ENCODE results near the gene MPDZ.

The MPDZ gene, protein sequence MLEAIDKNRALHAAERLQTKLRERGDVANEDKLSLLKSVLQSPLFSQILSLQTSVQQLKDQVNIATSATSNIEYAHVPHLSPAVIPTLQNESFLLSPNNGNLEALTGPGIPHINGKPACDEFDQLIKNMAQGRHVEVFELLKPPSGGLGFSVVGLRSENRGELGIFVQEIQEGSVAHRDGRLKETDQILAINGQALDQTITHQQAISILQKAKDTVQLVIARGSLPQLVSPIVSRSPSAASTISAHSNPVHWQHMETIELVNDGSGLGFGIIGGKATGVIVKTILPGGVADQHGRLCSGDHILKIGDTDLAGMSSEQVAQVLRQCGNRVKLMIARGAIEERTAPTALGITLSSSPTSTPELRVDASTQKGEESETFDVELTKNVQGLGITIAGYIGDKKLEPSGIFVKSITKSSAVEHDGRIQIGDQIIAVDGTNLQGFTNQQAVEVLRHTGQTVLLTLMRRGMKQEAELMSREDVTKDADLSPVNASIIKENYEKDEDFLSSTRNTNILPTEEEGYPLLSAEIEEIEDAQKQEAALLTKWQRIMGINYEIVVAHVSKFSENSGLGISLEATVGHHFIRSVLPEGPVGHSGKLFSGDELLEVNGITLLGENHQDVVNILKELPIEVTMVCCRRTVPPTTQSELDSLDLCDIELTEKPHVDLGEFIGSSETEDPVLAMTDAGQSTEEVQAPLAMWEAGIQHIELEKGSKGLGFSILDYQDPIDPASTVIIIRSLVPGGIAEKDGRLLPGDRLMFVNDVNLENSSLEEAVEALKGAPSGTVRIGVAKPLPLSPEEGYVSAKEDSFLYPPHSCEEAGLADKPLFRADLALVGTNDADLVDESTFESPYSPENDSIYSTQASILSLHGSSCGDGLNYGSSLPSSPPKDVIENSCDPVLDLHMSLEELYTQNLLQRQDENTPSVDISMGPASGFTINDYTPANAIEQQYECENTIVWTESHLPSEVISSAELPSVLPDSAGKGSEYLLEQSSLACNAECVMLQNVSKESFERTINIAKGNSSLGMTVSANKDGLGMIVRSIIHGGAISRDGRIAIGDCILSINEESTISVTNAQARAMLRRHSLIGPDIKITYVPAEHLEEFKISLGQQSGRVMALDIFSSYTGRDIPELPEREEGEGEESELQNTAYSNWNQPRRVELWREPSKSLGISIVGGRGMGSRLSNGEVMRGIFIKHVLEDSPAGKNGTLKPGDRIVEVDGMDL (N-terminal part only)

DNA sequence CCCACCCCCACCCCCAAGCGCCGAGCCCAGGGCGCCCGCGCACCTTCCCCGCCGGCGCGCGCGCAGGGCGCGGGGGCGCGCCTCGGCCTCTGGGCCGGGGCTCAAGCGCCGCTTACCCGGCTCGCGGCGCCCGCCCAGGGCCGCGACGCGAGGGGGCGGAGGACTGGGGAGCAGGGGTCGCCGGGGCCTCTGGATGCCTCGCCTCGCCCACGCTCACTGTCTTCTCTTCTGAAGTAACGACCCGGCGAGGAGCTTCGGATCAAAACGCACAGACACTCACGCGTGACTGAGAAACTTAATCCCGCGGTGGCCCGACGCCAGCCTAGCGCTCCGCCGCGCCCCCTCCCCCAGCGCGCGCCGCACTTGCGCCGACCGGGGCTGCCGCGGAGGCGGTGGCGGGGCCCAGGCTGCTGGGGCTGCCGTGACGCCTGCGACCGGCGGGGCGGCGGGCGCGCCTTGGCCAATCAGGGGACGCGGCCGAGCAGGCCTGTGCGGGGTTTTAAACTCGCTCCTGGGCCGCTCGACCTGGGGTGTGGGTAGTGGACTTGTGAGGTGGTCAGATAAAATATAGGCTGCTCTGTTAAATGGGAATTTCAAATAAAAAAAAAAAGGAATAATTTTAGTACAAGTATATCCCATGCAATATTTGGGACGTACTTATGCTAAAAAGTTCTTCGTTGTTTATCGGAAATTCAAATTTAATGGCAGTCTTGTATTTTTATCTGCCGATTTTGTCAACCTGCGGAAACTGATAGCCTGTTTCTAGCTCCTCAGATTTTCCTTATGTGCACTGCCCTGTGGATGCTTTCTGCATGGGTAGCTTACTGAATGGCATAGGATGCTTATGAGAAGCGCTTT, at the start of gene MPDZ:
MPDZ (minus strand) TSS at position 409 of the 858 bp plus-strand sequence. CDS start 29,377 bp downstream, outside the sequence.
- DNase-seq: peak; percentile 71

DNA sequence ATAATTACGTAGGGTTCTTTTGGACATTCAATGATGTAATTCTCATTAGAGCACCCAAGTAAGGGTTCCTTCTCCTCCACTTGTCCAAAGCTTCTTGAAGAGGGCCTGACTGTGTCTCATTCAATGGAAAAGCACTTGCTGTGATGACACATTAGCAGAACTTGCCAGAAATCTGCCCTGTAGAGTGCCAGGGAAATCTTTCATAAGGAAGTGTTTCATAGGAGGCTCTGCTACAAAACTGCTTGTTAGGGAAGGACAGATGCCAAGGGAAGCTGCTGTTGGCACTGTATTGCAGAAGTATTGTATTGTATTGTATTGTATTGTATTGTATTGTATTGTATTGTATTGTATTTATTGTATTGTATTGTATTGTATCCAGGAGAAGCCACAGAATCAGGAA, 45.5 kb upstream of the MPDZ start:
- no peak for DNase-seq

DNA sequence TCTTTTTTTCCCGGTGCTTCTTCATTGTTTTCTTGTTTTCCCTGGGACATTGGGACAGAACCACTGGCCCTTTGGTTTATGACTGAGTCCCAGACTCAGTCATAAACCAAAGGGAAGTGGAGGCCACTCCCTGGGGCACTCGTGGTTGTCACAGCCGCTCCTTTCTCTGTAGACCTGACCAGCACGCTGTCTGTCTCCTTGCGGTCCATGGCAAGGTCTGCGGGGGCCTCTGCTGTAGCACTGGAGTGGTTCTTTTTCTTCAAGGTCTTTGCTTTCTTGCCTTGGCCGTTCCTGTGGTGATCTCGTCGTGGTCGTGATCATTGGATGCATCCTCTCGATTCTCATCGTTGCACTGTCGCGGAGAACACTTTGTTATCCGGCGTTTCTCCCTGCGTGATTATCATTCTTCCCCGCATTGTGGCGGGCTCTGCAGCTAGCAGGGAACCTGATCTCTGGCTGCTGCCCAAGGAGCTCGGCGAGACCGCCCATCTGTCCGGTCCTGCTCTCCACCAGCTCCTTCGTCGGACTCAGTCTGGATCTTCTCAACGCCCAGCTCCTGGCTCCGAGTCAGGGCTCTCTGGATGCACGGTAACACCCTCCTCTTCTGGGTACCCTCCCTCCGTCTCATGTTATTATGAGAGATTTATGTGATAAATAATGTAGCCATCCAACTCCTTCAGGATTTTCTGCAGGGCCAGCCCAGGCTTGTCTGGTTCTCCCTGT, 43.5 kb upstream of the MPDZ start:
- DNase-seq: no peak

DNA sequence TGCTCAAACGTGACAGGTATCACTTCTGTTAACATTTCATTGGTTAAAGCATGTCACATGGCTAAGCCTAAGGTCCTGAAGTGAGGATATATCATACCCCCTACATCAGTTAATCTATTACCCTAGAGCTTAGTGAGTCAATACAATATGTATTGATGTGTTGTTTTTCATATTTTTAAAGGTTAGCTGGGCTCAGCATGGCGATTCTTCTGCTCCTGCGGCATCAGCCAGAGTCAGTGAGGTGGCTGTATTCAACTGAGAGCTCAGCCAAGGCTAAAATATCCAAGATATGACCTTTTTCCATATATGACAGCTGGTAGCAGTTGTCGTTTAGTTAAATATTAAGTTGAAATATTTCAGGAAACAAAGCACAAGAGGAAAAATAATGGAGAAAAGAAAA, 38.5 kb upstream of the MPDZ start:
- no peak for DNase-seq

DNA sequence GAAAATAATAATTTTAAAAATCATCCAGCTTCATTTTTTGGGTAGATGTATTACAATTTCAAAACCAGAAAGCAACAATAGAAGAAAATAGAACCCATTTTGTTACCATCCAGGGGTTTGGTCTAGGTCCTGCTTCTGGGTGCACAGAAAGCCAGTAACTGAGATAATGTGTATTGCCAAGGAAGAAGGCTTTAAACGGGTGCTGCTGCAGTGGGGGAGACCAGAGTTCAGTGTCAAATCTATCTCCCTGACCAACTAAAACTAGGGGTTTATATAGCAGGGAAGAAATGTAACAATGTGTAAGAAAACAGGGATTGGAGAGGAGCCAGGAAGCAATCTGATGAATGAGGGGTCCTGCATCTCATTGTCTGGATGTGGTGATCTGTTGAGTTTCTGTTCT, 17.5 kb upstream of the MPDZ start:
- DNase-seq: no peak

DNA sequence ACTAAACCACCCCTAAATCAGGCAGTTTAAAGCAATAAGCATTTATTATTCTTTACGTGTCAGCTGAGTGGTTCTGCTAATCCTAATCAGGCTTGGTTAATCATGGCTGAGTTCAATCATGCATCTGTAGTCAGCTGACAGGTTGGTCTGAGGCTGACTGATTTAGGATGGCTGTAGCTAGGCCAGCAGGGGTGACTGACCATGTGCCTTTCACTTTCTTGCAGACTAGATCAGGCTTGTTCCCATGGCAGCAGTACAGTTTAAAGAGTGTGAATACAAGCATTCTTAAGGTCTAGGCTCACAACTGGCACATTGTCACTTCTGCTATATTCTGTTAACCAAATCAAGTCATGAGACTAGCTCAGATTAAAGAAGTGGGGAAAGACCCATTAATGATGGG, 16.1 kb upstream of the MPDZ start:
- DNase-seq: no peak

DNA sequence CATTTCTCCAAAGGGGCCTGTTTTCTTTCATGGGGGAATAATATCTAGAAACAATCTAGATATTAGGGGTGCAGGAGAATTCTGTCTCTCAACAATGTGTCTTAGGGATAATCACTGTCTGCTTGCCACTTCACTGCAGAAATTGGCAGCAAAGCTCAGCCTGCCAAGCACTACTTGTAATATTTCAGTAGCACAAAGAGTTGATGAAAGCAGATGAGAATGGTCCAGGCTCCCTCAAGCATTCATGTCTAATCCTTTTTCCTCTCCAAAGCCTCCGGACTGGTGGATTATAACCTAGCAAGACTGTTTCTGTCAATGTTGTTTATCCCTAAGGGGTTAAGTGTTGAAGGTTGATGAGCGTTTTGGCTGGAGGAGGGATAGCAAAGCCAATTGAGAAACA, 13.3 kb upstream of the MPDZ start:
- no peak for DNase-seq

DNA sequence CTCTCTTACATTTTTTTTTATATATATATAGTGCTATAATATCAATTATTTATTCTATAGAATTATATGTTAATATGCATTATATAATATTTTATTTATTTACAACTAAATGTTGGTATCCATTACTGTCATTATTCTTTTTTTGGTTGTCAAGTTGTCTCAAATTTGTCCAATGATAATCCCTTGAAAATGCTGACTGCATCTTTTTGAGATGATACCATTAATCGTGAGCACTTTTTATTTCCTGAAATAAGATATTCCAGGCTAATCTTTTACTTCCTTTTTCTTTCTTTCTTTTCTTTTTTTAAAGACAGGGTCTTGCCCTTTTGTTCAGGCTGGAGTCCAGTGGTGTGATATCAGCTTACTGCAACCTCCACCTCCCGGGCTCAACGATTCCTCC, 12.7 kb upstream of the MPDZ start:
- DNase-seq: no peak

DNA sequence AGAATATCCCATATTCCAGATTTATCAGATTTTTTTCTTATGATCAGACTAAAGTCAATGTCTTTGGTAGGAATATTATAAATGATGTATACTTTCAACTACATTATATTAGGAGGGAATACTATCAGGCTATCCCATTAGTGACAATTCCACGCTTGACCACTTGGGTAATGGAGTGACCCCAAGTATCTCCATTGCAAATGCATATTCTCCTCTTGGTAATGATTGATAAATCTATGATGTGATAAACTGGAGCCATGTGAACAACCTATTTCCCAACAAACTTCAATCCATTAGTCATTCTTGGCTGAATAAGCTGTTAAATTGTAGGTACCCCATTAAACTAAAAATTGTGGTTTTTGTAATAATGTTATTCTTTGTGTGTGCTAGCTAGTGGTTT, 12.2 kb upstream of the MPDZ start:
- DNase-seq: no peak

DNA sequence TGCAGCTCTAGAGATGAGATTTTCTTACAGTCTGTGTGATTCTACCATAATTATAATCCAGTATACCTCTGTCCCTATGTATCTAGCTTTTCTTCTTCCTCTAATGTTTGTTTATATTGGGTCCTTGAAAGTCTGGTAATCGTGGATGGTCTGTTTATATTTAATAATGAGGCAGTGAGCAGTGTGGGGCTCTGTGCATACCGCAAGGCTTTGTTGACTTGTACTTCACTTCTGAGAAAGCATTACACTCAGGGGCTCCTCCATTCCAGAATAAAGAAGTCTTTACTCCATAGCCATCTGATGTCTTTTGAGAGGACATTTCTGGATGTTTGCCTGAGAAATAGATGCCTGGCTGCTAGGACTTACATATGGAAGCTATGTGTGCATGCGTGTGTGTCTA, 4.5 kb upstream of the MPDZ start:
- no peak for DNase-seq

DNA sequence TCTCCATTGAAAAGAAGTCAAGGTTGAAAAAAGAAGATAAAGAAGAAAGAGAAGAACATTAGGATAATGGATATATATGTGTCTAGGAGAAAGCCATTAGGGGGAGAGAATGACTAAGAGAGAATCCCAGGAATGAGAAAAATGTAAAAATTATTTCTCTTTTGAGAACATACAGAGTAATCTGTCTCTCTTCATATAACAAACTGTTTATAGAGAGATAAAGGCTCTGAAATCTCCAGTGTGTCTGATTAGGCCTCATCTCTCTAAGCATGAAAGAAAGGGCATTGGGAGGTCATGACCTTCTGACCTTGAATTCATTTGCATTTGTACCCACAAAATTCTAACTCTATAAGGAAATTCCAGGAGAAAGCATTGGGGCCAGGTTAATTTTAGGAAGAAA, 3.5 kb upstream of the MPDZ start:
- DNase-seq: no peak

DNA sequence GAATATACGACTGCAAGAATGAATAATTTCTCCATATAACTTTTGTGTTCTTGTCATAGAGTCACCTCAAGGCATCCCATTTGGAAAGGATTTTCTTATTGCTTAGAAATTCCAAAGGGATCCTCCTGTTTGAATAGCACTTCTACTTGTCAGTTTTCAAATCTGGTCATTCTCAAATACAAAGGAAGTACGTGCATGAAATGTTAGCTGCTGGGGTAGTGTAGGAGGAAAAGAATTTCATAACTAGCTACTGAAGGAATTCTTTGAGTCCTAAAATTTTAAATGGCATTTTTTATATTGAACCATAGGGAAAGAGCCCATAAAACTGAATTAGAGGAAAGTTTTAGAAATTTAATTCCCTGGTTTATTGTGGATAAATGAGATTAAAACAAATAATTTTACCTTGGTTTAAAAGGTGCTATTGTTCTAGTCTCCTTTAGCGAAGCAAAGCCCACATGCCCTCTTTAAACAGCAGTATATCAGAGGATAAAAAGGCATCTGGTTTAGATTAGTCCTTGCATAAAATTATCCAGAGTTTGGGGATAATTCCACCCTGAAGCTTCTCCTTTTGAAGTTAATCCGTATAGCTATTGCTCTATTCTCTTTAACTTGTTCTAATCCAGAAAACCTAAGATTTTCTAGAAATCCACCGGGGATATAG, 2.0 kb upstream of the MPDZ start:
- DNase-seq: no peak

DNA sequence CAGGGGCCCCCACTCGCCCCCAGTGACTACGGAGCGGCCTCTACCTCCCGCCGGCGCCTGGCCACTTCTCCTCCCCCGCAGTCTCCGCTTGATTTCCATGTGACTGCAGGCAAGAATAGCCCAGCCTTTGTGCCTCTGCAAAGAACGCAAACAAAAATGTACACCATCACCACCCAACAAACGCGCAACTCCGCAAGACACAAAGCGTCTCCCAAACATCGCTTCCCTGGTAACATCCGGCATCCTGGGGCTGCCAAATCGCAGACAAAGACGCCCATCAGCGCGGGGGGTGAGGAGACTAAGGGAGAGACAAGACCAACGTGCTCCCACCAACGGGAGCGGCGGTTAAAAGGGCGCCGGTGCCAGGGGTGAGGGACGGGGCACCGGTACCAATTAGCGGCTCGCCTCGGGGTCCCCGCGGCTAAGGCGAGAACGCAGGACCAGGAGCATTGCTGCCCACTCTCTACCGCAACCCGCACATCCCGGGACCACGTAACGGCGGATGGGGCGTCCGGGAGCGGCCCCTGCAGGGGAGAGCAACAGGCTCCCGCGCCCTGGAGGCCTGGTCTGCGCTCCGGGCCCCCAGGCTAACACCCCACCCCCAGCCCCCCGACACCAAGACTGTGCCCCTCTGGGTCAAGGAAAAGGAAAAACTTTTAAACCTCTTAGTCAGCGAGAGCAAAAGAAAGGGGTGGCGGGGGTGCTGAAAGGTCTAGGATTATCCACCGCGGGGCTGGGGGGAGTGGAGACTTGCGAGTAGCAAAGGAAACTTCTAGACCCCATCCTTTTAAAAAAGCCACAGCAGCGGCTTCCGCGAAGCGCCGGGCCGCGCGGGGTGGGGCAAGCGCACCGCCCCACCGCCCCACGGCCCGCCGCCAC, 885 bp downstream of the MPDZ start:
- peak; percentile 53 for DNase-seq

DNA sequence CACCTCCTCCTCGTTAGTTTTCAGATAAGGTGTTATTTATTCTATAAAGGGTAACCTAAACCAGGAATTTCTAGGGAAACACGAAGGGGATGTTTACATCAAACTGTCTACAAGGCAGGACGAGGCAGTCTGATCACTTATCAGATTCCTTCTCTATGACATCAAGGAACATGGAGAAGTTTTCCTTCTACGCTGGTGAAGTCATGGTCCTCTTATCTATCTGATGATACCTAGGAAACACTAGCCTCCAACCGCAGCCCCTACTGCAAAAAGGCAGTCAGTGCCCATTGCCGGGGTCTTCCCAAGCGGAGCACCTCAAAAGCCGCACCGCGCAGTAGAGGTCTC, 1.5 kb downstream of the MPDZ start:
- DNase-seq: no peak

DNA sequence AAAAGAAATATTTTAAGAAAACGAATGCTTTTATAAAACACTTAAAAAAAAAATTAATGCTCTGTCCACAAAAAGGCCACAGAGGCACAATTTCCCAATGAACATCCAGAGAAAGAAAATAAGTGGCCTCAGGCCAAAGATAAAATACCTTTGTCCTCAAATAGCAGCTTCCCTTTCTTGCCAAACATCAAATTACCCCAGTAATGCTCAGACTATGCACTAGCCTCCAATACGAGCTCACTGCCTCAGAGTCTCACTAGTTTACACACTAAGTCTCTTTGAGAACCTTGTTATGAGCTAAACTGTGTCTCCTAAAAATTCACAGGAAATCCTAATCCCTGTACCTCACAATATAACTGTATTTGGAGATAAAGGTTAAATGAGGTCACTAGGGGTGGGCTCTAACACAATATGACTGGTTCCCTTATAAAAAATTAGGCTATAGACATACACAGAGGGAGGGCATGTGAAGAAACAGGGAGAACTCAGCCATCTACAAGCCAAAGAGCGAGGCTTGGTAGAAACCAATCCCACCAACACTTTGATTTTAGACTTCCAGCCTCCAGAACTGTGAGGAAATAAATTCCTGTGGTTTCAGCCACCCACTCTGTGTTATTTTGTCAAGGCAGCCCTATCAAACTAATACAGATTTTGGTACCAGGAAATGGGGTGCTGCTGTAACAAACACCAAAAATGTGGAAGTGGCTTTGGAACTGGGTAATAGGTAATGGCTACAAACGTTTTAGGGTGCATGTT, 4.4 kb downstream of the MPDZ start:
- DNase-seq: no peak

DNA sequence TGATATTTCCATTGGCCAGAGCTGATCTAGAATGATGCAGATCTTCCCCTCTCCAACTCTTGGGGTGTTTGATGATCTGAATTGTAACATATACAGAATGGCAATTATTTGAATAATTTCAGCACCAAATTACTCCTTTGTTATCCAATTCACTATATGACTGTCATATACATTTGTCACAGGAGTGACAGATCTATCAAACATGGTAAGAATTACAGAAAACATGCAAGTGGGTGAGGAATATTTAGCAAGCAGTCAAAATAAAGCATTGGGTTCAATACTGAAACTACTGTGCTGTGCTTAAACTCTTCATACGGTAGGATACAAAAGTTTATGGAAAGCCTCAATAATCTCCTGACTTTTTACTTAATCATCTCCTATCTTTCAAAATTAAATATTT, 8.8 kb downstream of the MPDZ start:
- no peak for DNase-seq

DNA sequence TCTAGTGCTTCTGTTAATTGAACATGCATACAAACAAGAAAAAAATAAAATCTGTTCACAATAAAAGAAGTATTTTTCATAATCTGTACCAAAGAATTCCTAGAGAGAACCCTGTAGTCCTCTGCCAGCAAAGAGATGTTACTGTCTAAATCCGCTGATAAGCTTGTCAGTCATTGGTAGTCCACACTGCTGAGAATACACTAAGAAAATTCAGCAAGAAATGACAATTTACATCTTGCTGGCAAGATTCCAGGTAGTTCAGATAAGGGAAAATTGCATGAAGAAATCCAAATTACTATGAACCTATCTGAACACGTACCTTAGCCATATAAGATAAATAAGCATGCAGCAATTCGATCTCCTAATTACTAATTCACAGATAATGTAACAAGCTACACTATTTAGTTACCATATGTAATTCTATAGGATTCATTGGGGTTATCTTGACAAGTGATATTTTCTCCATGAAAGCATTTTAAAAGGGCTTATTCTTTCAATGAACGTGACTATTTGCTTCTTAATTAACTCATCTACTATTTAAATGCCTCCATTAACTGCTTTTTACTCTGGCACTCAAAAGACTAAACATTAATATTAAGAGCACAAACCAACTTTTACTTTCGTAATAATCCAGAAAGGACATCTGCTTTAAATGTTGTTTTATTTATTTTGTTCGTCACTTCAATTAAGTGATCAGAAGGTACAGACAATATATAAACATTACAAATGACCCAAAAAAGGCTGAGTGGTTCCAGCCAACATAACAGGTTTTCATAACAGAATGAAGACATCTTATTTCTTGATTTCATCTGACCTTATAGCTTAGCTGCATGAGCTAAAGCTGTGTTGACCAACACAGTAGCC, 9.7 kb downstream of the MPDZ start:
- no peak for DNase-seq

DNA sequence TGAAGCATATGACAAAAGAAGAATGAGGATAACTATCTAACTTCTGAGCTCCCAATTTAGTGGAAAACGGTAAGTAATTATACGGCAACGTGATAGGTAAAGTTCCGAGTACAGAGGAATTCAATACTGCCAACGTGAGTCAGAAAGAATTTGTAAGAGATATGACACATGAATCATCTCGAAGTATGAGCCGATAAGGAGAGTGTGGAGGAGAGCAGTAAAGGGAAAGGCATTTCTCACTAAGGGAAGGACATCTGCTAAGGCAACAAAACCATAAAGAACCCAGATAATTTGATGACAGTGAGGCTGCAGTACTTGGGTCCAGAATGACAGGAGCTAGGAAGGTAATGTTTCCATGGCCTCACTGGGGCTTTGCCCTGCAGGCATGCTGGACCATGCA, 11.0 kb downstream of the MPDZ start:
- DNase-seq: no peak

DNA sequence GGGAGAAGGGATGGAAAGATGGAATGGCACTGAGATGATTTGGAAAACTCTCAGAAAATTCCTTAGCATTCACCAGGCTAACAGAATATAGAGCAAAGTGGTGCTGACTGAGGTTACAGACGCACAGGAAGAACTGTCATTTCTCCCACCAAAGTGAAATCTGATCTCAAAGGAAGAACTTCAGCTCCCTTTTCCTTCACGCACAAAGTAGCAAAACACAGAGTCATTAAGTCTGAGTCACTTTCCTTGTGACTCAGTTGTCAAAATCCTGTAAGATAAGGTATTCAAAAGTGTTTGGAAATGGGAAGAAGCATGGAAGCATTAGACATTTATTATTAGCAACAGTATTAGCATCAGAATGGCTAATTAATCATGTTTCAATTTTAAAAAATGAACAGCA, 11.7 kb downstream of the MPDZ start:
- no peak for DNase-seq

Measured in NCI-H1092 (cell line).